Iris pigment epithelial cell (primary cell): Measurements from ENCODE around the gene NRG2.

Source experiments
- DNase-seq: peaks from one replicate; pipeline ENCODE4 v3.0.0-alpha.2; 2011; ENCODE audit warnings: low read depth

NRG2 gene

DNA sequence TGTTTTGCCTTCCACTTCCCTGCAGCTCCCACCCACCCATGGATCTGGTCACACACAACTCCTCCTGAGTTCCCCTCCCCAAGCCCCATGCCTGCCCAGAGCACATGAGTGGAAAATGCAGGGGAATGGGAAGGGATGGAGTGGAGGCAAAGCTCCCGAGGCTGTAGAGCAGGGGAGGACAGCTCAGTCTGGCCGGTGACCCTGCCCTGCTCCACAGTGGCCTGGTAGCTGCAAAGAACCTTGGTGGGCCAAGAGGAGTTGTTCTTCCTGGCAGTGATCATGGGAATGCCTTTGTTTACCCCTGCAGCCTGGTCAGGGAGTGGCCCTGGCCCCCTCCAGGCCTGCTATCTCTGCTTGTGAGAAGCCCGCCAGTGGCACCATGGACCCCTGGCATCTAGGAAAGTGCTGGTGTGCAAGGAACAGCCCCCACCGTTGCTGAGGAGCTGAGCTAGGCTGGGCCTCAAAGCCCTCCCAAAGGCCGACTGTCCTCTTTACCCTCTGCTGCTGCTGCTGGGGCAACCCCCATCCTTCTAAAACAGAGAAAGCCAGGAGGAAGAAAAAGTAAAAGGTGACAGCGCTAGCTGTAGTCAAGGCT, 187.1 kb downstream of the NRG2 start:
- no peak for DNase-seq

DNA sequence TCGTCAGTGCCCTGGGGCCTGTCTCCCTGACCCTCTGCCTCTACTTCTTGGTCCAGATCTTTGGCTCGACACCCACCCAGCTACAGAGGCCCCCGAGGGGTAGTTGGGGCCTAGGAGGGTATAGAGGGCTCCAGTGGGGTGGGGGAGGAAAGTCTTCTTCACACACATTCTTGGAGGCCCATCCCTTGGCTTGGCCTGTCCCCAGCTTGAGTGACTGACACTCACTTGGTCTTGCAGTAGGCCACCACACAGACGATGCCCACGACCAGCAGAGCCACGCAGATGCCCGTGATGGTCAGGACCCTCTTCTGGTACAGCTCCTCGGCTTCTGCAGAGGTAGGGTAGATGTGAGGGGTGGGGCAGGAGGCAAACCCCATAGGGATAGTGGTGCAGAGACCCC, 187.6 kb downstream of the NRG2 start:
- no peak for DNase-seq

DNA sequence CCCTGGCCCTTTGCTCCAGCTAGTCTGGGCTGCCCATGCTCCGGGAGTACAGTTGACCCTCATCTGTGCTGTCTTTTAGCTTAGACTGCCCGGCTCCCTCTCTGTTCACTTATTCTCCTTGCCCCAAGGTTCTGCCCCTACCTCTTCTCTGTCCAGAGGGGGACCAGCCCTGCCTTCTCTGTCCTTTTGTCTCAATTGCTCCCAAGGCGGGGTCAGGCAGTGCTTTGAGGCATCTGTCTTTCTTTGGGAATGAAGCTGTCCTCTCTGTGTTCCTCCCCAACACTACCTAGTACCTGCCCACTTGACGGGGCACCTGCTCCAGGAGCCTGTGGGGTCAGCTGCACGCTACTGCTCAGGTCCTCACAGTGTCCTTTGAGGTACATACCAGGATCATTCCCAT, 188.1 kb downstream of the NRG2 start:
- no peak for DNase-seq

DNA sequence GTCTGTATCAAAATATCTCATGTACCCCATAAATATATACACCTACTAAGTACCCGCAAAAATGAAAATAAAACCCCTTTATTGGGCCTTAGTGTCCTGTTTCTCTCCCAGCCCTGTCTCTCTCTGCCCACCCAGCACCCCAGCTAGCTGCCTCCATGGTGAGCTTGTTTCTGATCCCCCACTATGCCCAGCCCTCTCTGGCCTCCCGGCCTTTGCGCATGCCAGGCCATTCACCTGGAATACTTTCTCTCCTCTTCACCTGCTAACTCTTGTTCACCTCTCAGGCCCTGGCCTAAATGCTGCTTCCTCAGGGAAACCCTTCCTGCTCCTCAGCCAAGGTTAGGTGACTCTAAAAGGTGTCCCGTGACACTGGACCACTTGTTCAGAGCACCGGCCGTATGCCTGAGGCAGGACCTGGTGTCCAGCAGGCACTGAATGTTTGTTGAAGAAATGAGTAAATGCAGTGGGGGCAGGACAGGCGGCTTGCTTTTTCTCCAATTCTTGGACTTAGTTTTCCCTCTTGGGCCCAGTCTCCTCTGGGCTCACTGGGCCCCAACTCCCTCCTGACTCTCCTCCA, 189.0 kb downstream of the NRG2 start:
- no peak for DNase-seq

DNA sequence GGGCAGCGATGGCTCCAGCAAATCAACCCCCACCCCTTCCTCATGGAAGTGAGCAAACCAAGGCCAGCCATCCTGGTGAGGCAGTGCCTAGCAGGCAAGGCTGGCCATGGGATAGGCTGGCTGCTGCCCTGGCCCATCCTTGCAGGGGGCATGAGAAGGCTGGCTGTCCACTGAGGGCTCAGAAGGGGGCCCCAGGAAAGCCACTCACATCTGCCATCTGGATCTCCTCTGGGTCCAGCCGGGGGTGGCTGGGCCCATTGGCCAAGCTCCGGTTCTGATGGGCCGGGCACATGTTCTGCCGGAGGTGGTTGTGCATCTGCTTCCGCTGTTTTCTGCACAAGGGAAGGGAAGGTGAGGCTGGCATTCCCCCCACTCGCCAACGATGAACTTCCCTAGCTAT, 190.4 kb downstream of the NRG2 start:
- no peak for DNase-seq

DNA sequence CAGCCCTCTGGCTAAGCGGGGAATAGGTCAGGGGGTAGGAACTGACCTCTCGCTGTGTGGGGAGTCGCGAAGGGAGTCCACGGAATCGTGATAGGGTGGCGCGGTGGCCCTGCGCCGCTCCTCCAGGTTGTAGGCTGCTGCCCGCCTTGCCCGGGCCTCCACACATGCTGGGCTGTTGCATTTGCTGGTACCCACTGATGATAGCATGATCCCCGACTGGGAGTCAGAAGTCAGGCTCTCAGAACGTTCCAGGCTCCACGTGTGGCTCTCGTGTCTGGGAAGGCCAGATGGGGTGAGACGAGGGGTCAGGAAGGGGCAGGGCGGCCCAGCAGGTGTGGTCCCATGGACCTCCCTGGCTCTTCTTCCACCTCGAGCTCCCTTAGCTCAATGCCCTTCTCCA, 191.5 kb downstream of the NRG2 start:
- DNase-seq, result no peak

DNA sequence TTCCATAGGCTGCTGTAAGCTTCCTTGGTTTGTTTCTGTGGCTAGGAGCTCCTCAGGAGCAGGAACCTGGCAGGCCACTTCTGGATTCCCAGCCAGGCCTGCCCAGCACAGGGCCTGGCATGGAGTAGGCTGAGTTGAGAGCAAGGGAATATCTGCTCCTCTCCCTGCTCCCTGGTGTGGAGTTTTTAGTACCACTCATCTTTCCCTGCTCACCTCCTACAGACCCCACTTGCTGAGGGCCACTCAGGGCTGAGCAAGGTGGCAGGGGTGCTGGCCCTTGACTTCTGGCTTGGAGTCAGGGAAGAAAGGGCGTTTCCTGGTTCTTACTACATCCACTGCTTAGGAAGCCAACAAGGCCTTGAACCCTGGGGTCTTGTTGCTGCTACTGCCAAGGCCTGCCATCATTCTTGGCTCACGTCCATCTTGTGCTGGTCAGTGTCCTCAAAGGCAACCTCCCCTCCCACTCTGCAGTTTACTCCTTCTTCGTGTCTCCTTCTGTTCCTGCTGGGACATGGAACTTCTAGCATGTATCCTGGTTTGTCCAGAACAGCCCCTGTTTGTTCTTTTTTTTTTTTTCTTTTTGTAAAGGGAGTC, 192.6 kb downstream of the NRG2 start:
- no peak for DNase-seq

DNA sequence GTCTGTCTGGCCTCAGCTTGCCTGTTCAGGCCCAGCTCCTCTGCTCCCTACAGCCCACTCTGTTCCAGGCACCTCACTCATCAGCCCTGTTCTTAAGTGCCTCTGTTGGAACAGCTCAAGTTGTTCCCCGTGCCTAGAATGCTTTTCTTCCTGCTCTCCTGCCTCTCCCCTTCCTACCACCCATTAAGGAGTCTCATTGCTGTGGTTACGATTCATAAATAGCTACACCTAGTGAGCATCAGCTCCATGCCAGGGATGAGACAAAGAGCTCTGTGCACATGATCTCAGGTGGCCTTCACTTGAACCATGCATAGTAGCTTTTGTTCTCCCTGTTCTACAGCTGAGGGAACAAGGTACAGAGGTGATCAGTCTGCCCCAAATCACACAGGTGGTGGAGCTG, 193.2 kb downstream of the NRG2 start:
- no peak for DNase-seq

DNA sequence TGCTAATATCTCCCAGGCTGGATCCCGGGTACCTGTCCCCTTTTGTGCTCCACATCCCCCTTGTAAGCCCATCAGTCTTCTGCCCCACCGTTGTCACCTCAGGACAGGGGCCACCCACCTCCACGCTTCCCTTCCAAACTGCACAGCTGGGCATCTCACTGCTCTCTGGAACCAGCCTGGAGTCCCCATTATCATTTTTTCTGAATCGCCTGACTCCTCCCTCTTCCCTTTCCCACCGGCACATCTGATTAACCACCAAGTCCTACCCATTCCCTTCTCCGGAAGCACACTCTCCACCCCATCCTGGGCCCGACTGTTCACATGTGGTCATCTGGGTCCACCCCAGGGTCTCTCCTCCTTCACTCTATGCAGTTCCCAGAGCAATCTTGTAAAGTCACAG, 193.6 kb downstream of the NRG2 start:
- DNase-seq, result no peak

DNA sequence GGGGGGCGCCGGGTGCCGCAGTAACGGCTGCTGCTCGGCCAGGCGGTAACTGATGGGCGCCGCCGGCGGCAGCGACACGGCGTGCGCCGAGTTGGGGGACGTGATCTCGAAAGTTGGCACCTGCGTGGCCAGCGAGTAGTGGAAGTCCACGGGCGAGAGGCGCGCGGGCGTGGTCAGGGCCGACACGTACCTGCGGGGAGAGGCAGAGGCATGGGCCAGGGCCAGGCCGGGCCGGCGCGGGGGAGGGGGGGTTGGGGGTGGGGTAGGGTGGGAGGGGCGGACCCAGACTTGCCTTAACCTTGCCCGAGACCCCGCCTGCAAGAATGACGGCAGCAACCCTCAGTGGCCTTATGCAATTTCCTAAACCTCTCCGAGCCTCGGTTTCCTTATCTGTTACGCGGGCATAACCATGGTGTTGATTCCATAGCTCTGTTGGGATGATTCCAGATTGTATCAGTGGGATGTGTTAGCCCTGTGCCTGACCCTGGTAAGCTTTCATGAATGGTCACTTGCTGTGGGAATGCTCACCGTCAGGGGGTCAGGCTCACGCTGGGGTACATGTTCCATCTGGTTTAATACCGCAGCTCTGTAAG, 194.5 kb downstream of the NRG2 start:
- no peak for DNase-seq

DNA sequence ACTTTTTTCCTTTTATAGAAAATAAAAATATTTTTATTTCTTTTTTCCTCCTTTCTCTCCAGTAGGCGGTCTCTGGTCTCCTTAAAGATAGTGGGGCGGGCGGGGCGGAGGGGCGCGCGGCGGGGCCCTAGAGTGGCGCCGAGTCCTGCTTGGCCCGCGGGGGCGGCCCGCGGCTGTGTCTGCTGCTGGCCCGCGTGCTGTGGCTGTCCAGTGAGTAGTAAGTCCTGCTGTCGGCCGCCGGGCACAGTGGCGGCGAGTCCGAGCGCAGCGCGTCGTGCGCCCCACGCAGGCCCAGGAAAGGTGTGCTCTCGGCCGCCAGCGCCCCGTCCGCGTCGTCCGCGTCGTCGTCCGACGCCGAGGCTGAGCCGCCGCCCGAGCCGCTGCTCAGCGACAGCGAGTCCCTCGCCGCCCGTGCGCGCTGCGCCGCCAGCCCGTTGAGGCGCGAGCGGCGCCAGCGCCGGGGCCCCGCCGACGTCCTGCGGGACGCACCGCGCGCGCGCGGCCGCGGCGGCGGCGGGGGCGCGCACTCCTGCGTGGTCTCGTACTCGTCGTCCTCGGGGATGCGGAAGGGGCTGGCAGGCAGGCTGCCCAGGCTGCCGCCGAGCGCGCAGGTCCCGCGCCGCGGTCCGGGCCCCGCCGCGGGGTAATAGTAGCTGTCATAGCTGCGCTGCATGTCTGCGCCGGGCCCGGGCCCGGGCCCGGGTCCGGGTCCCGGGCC, 195.2 kb downstream of the NRG2 start:
- peak; percentile 21 for DNase-seq

DNA sequence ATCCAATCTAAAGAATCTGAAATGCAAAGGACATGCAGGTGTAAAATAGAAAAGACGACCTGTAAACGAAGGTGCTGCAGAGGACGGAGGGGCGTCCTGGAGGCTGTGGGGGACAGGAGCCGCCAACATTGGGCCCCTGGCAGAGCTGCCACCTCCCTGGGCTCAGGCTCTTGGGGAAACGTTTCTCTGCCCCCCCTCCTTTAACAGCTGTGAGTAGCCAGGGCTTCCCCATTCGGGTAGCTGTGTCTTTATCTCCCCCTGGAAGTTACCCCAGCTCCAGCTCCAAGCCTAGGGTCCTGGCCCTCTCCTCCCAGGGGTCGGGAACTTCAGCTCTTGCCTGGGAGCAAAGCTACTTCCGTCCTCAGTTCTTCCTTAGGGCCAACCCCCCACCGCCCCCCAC, 196.0 kb downstream of the NRG2 start:
- DNase-seq, result no peak

DNA sequence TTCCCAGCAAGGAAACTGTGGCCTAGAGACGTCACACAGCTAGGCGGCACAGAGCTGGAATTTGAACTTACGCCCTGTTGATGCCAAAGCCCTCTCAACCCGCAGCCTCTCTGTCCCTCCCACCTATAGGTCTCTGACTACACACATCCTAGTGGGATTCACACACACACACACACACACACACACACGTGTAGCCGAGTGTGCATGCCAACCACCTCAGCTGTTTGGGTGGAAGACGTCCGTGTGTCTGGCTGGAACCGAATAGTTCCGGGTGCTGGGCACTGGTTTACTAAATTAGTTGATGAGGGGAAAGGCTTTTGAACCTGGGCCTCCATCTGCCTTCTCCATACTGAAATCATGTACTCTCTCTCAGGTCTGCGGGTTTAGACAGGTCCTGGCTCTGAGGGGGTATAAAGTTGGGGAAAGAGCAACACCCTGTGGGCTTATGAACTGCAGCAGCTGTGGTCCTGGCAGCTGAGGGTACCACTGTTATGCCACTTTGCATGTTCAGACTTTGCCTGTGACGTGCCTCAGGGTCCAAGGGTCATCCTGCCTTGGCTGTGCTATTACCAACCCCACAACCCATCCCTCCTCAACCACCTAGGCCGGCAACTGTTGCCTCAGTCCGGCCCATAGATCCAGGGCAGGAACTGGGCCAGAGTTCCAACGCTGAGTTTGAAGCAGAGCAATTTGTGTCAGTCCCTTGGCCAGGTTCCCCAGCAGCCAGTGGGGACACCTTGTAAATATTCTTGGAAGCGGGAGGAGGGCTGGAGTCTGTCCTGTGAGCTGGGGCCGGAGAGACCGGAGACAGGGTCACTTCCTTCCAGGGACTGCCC, 197.0 kb downstream of the NRG2 start:
- DNase-seq, result no peak

DNA sequence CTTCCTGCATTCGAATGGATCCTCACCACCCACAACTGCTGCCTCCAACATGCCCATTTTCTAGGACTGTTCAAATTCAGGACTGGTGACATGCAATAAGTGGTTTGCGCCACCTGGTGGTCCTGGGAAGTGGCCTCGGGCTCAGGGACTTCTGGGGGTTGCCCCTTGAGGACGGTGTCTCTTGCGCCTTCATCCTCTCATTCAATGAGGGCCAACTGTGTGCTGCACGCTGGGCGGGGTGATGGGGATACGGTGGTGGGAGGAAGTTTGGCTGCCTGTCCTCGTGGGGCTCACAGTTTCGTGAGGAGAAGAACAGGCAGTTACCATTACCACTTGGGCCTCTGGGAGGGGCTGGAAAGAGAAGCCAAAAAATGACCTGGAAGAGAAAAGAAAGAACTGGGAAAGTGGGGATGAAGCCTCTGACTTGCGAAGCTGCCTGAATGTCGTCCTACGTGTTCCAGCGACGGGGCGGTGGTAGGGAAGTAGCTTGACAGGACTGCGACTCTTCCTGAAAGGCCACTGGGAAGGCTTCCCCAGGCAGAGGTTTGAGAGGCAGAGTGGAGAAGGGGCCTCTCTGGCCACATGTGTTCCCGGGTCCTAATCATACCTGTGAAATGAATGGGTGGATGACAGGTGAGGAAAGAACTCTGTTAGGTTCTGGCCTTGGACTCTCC, 198.5 kb downstream of the NRG2 start:
- peak; percentile 61 for DNase-seq

DNA sequence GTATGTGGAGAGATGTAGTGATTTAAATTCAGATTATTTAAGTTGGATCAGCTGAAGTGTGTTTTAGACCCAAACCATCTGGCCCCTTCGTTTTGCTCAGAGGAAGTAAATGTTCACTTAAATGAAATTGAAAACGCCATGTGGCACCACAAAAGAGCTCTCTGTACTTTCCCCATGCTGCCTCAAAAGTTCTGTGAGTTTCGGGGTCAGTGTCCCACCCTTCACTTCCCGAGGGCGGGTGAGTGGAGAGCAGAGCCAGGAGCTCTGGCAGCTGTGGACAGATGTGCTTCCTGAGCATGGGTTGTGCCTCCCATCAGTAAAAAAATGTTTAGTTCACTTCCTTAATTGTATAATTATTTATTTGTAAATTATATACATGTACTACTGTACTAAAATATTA, 199.1 kb downstream of the NRG2 start:
- DNase-seq, result no peak

DNA sequence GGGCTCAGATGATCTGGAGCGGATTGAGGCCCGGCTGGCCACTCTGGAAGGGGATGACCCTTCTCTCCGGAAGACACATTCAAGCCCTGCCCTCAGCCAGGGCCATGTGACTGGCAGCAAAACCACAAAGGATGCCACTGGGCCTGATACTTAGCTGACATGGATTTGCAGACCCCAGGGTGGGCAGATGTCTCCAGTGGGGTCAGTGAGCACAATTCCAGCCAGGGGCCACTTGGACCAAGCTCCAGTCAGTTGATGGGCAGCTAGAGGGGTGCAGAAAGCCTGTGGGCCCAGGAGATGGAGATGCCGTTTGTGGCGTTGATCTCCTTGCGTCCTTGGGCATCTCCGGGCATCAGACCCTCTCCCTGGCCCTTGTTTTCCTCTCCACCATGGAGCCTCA, 200.8 kb downstream of the NRG2 start:
- DNase-seq, result no peak

DNA sequence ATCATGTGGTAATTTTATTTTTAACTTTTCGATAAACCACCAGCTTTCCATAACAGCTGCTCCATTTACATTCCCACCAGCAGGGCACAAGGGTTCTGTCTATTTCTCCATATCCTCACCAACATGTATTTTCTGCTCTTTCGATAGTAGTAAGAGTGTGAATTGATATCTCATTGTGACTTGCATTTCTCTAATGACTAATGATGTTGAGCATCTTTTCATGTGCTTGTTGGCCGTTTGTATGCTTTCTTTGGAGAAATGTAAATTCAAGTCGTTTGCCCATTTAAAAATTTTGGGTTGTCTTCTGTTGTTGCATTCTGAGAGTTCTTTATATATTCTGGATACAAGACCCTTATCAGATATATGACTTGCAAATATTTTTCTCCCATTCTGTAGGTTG, 201.6 kb downstream of the NRG2 start:
- DNase-seq, result no peak

DNA sequence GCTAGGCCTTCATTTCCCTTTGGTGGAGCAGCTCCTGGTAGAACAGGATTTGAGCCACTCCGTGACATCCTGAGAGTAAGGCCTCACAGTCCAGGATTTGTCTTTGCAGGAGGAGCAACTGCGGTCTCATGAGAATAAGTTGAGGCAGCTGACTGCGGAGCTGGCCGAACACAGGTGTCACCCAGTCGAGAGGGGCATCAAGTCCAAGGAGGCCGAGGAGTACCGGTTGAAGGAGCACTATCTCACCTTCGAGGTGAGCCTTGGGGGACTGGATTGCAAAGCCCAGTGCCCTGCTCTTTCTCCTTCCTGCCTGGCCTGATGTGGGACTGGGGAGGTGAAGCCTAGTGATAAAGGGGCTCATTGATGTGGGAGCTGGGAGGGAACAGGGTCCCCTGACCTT, 203.2 kb downstream of the NRG2 start:
- no peak for DNase-seq

DNA sequence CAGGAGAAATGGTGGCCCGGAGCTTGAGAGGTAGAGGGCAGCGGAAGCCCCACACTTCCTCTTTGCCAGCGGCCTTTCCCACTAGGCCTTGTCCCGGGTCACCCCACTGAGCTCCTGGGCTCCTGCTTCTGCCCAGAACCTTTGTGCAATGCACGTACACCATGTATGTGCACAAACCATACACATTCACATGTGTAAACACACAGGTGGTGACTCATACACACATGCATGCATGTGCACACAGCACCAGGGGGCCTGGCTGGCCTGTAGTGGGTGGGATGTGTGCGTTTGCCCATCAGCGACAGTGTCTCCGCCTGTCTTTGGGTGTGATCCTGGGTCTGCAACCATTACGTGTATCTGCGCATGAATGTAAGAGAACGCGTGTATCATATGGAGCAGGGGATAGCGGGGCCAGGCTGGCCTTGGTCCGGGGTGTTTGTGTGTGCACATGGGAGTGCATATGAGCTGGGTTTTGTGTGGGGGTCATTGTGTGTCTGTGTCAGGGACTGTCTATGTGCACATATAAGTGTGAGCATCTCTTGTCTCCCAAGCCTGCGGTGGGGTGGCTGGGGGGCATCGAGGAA, 203.8 kb downstream of the NRG2 start:
- no peak for DNase-seq

DNA sequence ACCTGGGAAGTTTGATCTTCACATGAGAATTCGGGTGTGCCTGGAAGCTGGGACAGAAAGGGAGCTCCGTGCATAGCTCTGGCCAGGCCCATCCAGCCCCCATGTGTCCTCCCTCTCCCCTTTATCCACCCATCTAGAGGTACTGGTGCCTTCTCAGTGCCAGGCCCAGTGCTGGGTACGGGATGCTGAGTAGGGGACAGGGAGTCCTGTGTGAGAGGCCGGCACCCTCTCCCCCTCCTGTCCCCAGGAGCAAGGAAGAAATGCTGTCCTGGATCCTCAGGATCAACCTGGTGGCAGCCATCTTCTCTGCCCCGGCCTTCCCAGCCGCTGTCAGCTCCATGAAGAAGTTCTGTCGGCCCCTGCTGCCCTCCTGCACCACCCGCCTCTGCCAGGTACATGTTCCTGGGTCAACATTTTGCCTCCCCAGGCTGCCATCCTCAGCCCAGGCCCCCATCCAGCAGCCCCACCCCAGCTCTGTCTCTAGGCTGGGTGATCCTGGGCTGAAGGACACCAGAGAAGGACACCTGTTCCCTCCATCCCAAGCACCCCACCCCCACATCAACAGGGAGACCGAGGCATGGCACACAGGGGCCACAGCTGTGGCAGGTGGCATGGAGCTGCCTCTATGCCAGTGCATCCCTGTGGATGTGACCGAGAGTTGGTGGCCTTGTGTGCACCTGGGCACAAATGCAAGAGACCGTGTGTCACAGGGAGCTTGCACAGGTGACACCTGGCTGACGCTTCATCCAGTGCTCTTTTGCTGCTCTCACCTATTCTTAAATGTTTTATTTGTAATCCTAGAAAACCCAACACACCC, 204.5 kb downstream of the NRG2 start:
- no peak for DNase-seq
